Measurements from ENCODE around the gene AXL.

DNA sequence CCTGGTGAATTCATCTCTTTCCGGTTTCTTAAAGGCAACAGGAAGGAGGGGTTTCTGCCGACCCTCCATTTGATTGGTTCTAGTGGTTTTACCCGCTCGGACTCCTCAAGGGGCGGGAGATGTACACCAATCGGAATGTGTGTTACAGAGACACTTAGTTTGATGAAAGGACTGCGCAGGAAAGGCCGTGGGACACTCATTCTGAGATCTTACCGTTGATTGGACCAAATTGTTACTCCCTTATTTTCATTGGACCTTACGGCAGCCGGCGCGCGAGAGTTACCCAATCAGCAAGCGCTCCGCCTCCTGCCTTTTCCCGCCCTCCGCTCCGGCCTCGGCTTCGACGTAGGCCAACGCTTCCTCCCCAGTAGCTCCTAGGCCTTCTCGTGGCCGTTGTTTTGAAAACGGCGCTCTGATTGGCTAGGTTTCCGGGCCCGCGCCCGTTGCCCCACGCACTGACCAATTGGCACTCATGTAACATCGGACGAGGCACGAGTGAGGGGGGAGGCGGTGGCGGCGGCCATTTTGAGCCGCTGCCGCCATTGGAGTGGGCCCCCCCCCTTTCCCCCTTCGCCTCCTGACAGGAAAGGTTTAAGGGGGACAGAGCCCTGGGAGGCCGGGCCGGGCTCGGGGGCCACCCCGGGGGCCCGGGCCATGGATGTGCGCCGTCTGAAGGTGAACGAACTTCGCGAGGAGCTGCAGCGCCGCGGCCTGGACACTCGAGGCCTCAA, 45.0 kb downstream of the AXL start, which contains the start of gene HNRNPUL1:
- TF ChIP-seq CTCF (IDR thresholded peaks at IDR 0.05; ENCODE audit: low read depth, low read length, poor library complexity, severe bottlenecking) (peak; percentile 43), EZH2phosphoT487 (IDR thresholded peaks at IDR 0.05; ENCODE audit: borderline replicate concordance, low read length) (no peak)

Data from DOHH2 (cell line).